BJ (cell line): Measurements from ENCODE around the gene A2ML1. TPM values are rescaled to one million over a fixed set of nuclear protein-coding genes. Genes with fewer than 3 reads are reported as not detected.
"Not testable (repeated sequence)": the region's sequence is repeated elsewhere in the genome, so short reads cannot be mapped to it uniquely, and the experiment has no call there.

ENCODE experiments used
- CTCF ChIA-PET: fragments of 350-600 bp; formaldehyde crosslinking; extraction: SDS; loops from one replicate; lab custom pipeline; 2021; ENCODE audit warnings: antibody characterized with exemption, inconsistent platforms; lab: Yijun Ruan, JAX
- POLR2A ChIA-PET: fragments of 300-600 bp; sonication (Branson Sonifier 250); formaldehyde crosslinking; extraction: SDS; loops from one replicate; lab custom pipeline; 2021; ENCODE audit warnings: antibody characterized with exemption; lab: Charles Lee
- DNase-seq: peaks from one replicate; pipeline ENCODE4 v3.0.0-alpha.2; 2011; ENCODE audit warnings: low read depth
- H3K27me3 ChIP-seq: 2 replicates; pipeline ENCODE4 v1.6.0; 2011; ENCODE audit warnings: low read length; ENCODE audit not compliant: control insufficient read depth, insufficient read depth
- H3K36me3 ChIP-seq: 2 replicates; pipeline ENCODE4 v1.5.1; 2011; ENCODE audit warnings: low read length; ENCODE audit not compliant: control insufficient read depth, insufficient read depth
- H3K4me3 ChIP-seq: 2 replicates; pipeline ENCODE4 v1.5.1; 2011; ENCODE audit warnings: low read depth, mild to moderate bottlenecking, control low read depth, low read length
- polyA plus RNA-seq: library from polyadenylated mRNA; depleted of rRNA; stranded (reverse); fragments of >200 nt; gene quantifications from 2 replicates; pipeline ENCODE4 v1.2.3, GENCODE V29; 2011
- TF ChIP-seq, protein P1 (sequence below): IDR thresholded peaks from 2 replicates; pipeline ENCODE4 v1.5.1; 2011; ENCODE audit warnings: low read depth, mild to moderate bottlenecking, control low read depth, inconsistent platforms, low read length, moderate library complexity; ENCODE audit not compliant: insufficient read depth

The A2ML1 gene
- polyA plus RNA-seq, 1 experiment, result not detected

DNA sequence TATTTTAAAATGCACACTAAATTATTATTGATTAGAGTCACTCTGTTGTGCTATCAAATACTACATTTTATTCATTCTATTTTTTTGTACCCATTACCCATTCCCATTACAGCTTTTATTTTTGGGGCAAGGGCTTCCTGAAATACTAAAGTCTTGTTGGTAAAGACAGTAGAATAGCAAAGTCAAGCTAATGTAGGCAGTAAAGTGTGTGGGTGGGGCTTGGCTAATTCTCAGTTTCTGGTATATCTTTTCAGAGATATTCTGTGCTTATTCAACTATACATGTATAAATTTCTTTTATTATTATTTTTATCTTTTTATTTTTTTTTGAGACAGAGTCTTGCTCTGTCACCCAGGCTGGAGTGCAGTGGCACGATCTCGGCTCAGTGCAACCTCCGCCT, 69.6 kb downstream of the A2ML1 start:
- Histone ChIP-seq H3K4me3 (no peak overlapping the region), H3K27me3 (no peaks in the 10 kb centered on the region), H3K36me3 (no peaks in the 10 kb centered on the region)
- ChIA-PET POLR2A (no interaction called here), CTCF (interaction anchor here (0.8 to 3.6 kb wide), 5 partner anchors 9 to 235 kb away, joined by 3 to 32 read pairs (median 20); no protein-coding TSS in a partner anchor)
- DNase-seq, result no peak
- TF ChIP-seq, protein P1, sequence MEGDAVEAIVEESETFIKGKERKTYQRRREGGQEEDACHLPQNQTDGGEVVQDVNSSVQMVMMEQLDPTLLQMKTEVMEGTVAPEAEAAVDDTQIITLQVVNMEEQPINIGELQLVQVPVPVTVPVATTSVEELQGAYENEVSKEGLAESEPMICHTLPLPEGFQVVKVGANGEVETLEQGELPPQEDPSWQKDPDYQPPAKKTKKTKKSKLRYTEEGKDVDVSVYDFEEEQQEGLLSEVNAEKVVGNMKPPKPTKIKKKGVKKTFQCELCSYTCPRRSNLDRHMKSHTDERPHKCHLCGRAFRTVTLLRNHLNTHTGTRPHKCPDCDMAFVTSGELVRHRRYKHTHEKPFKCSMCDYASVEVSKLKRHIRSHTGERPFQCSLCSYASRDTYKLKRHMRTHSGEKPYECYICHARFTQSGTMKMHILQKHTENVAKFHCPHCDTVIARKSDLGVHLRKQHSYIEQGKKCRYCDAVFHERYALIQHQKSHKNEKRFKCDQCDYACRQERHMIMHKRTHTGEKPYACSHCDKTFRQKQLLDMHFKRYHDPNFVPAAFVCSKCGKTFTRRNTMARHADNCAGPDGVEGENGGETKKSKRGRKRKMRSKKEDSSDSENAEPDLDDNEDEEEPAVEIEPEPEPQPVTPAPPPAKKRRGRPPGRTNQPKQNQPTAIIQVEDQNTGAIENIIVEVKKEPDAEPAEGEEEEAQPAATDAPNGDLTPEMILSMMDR, result no peak

DNA sequence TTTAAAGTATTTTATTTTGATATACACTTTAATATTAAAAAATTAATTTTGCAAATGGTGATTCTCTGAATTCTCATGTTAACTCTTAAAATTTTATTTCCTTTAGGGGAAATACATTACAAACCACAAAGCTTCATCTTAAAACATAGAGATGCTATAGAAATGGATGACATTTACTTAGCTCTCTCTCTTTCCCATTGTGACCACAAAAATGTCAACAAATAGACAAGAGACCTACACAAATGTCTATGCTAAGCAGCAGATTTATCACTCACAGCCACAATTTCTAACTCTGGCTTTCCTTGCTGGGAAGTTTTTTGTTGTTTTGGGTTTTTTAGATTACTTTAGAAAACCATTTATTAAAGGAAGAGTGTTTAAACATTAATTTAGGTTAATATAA, 72.0 kb downstream of the A2ML1 start:
- no peaks in the 10 kb centered on the region for H3K36me3 ChIP-seq
- no peak for DNase-seq
- TF ChIP-seq, protein P1, result no peak
- ChIA-PET POLR2A (no interaction called here), CTCF (interaction anchor here (0.6 to 2.0 kb wide), 4 partner anchors 20 to 152 kb away, joined by 3 to 4 read pairs (median 3); partner anchors contain the start of gene PHC1)
- no peaks in the 10 kb centered on the region; the same call in 1 of the 2 replicates for H3K27me3 ChIP-seq
- H3K4me3 ChIP-seq, result no peak overlapping the region

DNA sequence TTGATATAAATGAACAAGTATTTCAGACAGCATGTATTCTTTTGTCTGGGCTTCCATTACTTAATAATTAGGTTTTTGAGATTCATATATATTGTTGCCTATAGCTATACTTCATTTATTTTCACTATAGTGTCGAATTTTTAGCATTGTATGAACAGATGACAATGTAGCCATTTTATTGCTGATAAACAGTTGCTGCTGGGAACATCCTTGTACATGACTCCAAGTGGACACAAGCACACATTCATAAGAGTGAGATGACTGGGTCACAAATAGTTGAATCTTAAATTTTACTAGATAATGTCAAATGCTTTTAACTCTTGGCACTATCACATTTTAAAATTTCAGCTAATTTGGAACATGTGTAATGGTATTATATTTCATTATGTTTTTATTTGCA, 72.6 kb downstream of the A2ML1 start:
- H3K4me3 ChIP-seq, result no peak overlapping the region
- TF ChIP-seq, protein P1, result no peak
- no peaks in the 10 kb centered on the region; the same call in 1 of the 2 replicates for H3K27me3 ChIP-seq
- no peaks in the 10 kb centered on the region for H3K36me3 ChIP-seq
- POLR2A ChIA-PET, result no interaction called here
- no peak for DNase-seq
- CTCF ChIA-PET, result interaction anchor here (0.6 to 2.0 kb wide), 4 partner anchors 19 to 152 kb away, joined by 3 to 4 read pairs (median 3); partner anchors contain the start of gene PHC1

DNA sequence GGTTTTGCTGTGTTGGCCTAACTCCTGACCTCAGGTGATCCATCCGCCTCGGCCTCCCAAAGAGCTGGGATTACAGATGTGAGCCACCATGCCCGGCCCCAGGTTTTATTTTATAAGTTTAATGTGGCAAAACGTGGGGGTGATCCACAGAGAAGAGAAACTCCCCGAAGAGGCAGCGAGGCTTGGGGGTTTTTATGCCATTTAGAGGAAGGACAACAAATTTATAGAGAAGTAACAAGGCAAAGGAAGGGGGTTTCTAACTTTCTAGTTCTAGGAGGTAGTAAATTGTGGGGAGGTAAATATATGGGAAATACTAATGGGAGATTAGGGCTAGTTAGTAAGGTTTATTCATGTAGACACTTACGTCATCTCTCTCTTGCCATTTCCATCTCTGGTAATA, 74.7 kb downstream of the A2ML1 start:
- ChIA-PET POLR2A (no interaction called here), CTCF (interaction anchor here (1.0 kb wide), 1 partner anchor 240 kb away, joined by 3 read pairs; no protein-coding TSS in a partner anchor)
- Histone ChIP-seq H3K36me3 (no peaks in the 10 kb centered on the region), H3K4me3 (no peak overlapping the region), H3K27me3 (no peaks in the 10 kb centered on the region; the same call in 1 of the 2 replicates)
- no peak for DNase-seq
- TF ChIP-seq, protein P1, result no peak

DNA sequence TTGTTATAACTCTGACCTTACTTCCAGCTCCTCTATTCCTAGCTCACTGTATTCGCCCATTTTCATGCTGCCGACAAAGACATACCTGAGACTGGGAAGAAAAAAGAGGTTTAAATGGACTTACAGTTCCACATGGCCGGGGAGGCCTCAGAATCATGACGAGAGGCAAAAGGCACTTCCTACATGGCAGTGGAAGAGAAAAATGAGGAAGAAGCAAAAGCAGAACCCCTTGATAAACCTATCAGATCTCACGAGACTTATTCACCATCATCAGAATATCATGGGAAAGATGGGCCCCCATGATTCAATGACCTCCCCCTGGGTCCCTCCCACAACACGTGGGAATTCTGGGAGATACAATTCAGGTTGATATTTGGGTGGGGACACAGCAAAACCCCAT, 77.4 kb downstream of the A2ML1 start:
- no peak overlapping the region for H3K4me3 ChIP-seq
- no peaks in the 10 kb centered on the region for H3K36me3 ChIP-seq
- ChIA-PET POLR2A (no interaction called here), CTCF (no interaction called here)
- no peaks in the 10 kb centered on the region; the same call in 1 of the 2 replicates for H3K27me3 ChIP-seq
- TF ChIP-seq, protein P1, result no peak
- DNase-seq, result no peak

DNA sequence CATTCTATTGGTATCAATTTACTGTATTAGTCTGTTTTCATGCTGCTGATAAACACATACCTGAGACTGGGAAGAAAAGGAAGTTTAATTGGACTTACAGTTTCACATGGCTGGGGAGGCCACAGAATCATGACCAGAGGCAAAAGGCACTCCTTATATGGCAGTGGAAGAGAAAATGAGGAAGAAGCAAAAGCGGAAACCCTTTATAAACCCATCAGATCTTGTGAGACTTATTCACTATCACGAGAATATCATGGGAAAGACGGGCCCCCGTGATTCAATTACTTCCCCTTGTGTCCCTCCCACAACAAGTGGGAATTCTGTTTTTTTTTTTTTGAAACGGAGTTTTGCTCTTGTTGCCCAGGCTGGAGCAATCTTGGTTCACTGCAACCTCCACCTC, 80.3 kb downstream of the A2ML1 start:
- H3K27me3 ChIP-seq, DNase-seq, POLR2A ChIA-PET, H3K36me3 ChIP-seq, CTCF ChIA-PET, H3K4me3 ChIP-seq: not testable (repeated sequence)
